ENCODE measurements around the gene FUT8. TPM values are rescaled to one million over a fixed set of nuclear protein-coding genes. Genes with fewer than 3 reads are reported as not detected.

The FUT8 gene
- total RNA-seq, result 3.8 TPM

DNA sequence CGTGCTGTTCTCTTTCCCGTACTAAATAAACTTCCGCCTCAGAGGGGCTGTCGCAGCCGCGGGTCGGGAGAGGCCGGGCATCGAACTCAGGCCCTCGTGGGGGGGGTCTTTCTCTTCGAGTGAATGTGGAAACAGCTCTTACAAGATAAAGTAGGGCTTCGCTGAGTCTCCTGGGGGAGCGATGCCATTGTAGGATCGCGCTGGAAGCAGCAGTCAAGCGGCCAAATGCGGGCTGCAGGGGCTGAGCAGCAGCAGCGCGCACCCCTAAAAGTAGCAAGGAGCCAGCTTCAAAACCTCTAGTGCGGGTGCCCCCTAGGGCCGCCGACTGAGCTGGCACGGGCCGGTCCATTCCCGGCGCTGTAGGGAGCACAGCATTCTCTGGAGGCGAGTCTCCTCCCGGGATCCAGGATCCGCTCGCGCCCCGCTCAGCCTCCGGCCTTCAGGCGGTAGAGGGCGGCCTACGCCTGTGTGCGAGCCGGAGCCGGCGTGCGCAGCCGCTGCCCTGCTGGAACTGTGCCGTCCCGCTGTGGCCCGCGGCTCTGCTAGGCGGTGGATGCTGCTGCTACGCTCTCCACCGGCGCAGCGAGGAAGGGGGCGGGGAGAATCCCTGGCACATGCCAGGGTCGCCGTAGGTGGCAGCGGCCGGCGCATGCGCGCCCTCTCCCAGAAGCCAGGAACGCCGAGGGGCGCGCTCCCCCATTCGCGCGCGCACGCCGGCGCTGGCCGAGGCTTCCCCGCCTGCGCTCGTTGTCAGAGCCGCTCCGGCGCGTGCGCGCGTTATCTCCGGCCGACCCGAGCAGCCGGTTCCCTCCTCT lies at the start of gene FUT8:
Gene FUT8 (plus strand): TSS at position 699 of the 815 bp plus-strand sequence. CDS start 148,834 bp downstream, outside the sequence.
- ATAC-seq (peak; percentile 89), DNase-seq (ENCODE audit: low spot score) (peak; percentile 98)

DNA sequence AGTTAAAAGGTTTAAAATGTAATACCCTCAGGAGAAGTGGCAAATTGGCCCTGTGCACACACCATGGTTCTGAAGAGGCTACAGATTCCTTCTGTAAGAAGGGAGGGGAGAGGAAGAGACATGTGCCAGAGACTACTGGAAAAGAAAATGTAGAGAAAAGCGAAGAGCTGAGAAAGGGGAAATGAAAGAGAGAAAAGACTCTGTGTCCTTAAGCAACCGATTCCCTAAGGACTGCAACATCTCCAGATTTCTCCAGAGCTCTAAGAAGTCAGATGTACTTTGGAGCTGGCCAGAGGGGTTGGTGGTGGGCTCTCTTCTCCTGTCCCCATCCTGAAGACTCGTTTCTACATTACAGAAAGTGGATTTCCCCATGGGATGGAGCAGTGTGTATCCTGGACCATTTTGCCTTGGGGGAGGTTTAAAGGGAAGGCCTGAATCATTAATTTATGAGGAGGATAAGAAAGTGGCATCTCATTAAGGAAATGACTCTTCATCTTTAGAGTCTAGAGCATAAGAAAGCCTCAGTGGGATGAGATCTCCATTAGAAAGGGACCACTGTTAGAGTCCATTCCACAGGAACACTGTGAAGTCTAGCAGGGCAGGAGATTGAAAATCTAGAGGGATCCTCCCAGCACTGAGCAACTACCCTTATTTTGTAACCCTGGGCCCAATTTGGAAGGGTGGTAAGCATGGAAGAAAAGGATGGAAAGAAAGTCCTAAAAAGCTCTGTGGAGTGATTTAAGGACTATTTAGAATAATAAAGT lies 45.5 kb upstream of the FUT8 start:
- ATAC-seq, result no peak
- no peak for DNase-seq (ENCODE audit: low spot score)

DNA sequence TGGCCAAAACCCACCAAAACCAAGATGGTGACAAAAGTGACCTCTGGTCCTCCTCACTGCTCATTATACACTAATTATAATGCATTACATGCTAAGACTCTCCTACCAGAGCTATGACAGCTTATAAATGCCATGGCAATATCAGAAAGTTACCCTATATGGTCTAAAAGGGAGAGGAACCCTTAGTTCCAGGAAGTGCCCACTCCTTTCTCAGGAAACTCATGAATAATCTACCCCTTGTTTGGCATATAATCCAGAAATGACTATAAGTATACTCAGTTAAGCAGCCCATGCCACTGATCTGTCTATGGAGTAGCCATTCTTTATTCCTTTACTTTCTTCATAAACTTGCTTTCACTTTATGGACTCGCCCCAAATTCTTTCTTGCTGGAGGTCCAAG lies 43.0 kb upstream of the FUT8 start:
- ATAC-seq (no peak), DNase-seq (ENCODE audit: low spot score) (no peak)

DNA sequence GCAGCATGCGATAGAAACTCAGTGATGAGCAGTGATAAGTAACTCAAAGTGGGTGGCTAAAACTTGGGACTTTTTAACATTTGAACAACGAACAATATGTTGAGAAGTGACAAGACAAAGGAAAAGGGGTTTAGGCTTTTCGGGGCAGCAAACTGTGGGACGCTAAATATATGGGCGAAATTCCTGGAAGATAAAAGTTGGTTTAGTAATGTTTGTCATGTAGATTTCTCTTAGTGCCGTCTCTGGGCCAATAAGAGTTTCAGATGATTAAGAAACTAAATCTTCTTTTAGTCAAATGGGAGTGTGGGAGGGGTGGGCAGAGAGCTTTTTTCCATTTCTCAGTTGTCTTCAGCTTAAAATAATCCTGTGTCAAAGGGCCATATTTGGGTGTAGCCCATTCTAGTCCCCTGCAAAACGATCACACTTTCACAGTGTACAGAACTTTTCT lies 41.7 kb upstream of the FUT8 start:
- ATAC-seq (no peak), DNase-seq (ENCODE audit: low spot score) (no peak)

DNA sequence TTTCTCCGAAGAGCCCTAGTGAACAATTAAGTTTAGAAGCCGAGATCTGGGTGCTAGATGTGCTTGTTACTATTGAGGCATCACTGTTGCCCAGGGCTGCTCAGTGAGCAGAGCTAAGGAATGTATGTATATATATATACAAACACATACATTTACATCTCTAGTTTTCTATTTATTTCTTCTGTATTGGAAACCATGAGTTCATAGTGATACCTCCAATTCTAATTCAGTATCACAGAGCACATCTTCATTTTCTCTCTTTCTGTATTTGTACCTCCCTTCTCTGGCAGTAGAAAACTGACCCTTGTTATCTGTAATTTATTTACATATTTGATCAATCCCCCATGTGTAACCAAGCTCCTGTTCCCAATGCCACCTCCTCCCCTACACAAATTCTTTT lies 40.7 kb upstream of the FUT8 start:
- no peak for DNase-seq (ENCODE audit: low spot score)
- no peak for ATAC-seq

DNA sequence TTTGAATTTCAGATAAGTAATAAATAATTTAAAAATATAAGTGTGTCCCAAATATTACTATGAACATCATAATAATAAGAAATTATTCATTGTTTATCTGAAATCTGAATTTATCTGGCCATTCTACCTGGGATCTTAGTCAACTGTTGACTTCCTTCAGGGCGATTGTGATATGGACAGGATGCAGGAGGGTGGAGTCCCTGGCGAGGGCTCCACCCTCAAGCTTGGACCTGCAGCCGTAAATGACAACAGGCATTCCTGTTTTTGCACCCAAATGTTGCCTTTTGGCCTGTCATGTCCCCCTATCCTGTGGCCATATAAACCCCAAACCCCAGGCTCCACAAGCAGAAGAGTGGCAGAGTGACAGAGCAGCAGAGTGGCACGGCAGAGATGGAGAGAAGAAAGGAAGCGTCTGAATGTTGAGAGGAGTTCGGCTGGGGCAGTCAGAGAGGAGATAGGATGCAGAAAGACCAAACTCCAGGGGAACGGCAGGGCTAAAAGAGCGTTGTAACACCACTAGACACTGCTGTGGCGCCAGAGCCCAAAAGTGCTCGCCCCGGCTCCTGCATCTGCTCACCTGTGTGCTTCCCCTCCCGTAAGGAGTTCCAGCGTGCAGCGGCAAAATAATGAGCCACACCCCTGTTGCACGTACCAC lies 39.4 kb upstream of the FUT8 start:
- ATAC-seq (no peak), DNase-seq (ENCODE audit: low spot score) (no peak)

DNA sequence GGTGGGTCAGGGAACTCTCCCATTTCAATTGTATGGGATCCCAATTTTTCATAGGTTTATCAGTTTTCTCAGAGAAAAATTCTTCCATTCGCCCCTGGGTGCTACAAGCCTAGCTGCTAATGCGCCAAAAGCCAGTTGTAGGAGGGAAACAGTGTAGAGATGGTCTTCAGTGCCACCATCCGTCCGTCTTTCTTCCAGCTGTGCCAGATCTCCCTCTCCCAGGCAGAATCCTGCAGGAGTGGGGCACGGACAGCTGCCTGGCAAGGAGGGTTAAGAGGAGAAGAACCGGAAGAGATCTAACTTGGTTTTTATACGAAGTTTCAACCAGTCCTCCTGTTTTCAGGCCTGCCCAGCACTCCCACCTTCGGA lies 38.9 kb upstream of the FUT8 start:
- no peak for DNase-seq (ENCODE audit: low spot score)
- ATAC-seq, result no peak

DNA sequence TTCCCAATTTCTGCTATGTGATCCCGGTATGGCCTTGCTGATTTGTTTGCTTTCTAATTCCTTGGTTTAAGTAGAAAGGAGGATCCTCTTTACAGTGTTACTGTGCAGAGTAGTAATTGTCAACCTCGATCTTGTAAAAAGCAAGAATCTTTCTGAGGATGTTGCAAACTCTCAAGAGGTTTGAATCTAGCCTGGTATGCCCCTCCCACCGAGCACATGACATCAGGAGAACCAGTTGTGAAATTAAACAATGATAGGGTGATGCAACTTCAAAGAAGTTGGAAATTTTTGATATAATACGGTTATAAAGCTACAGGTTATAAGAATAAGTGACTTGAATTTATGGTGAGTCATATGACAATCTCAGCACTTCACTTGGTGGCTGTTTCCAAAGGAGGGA lies 35.0 kb upstream of the FUT8 start:
- ATAC-seq, result no peak
- no peak for DNase-seq (ENCODE audit: low spot score)

DNA sequence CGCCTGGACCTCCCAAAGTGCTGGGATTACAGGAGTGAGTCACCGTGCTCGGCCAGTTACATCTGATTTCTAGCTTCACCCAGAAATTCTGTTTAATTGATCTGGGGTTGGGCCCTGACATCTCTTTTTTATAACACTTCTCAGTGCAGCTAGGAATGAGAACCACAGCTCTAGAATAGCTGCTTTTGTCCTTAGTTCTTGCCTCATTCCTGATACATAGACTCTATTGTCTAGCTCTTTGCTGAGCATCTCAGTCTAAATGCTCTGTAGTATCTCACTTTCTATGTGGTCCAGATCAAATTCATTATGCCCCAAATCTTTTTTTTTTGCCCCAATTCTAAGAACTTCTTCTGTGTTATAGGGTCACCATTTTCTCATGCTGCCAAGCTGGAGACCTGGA lies 29.9 kb upstream of the FUT8 start:
- no peak for DNase-seq (ENCODE audit: low spot score)
- ATAC-seq, result no peak

DNA sequence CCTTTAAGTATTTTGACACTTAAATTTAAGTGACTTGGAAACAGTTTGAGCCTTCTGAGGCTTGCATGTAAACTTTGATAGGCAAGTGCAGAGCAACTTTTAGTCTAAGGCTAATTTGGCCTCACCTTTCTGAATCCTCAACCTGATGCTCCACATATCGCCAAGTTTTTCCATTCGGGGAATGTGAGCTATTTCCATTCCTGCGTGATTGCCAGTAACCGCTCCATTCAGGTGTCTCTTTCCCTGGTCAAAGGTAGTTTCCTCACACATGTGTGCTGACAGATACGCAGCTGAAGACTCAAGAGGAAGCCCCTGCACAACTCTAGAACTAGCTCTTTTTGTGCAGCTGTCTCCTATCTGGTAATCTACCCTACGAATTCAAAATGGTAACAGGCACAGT lies 25.4 kb upstream of the FUT8 start:
- ATAC-seq (no peak), DNase-seq (ENCODE audit: low spot score) (no peak)

DNA sequence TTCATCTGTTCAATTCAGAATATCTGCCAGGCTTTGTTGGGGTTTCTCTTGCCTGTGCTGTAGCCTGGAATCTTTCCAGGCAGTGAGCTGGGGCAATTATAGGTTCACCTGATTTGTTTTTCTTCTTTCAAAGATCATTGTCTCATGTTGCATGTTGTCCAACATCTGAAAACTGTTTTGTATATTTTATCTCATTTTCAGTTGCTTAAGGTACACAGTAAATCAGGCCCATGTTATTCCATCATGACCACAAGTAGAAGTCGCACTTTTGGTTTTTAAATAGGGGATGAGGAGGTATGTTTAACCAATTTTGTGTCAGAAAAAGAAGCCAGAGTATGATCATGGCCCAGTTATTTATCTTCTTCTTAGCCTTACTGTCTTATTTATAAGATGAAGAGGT lies 24.9 kb upstream of the FUT8 start:
- ATAC-seq, result no peak
- no peak for DNase-seq (ENCODE audit: low spot score)

DNA sequence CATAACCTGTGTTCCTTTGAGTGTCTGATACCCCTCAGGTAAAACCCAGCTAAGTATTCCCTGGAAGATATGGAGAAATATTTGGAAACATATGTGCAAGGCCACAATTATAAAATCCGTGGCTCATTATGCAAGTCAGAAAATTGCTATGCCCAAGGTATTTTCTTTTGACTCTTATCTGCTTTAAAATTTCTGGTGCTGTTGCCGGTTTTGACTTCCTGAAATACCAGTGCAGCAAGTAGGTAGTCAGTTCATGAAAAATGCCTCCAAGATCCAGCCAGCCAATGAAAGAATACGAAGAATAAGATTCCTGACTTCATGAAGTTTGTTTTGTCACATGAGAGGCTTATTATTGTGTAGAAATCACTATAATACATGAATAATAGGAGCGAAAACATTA lies 20.2 kb upstream of the FUT8 start:
- DNase-seq (ENCODE audit: low spot score) (no peak), ATAC-seq (no peak)

DNA sequence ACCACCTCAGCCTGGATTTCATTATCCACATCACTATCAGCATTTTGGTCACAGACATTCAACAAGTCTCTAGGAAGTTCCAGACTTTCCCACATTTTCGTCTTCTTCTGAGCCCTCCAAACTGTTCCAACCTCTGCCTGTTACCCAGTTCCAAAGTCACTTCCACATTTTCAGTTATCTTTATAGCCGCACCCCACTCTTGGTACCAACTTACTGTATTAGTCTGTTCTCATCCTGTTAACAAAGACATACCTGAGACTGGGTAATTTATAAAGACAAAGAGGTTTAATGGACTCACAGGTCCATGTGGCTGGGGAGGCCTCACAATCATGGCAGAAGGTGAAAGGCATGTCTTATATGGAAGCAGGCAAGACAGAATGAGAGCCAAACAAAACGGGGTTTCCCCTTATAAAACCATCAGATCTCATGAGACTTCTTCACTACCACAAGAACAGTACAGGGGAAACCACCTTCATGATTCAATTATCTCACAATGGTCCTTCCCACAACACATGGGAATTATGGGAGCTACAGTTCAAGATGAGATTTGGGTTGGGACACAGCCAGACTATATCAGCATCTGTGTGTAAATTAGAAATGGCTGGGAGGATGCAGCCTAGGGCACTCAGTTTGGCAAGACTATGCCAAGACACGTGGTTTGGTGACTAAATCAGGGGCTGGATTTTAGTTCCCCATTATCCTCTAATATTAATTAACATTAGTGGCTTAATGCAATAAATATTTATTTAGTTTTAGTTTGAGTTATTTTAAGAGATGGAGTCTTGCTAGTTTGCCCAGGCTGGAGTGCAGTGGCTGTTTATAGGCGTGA lies 16.2 kb upstream of the FUT8 start:
- no peak for DNase-seq (ENCODE audit: low spot score)
- no peak for ATAC-seq

DNA sequence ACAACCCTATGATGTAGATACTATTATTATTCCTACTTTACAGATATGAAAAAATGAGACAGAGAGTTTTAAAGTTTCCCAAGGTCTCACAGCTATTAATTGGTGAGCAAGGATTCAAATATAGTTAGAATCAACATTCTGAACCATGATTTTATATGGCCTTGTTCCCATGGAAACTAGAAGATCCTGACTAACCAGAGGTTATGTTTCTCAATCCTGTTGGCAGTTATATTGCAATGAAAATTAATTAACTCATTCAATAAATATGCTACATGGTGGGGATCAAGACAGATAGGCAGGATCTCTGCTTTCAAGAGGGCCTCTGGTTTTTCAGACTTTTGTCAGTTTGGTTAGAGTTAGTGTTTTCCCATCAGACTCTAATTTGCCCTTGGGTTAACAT lies 9.3 kb upstream of the FUT8 start:
- ATAC-seq (no peak), DNase-seq (ENCODE audit: low spot score) (no peak)

DNA sequence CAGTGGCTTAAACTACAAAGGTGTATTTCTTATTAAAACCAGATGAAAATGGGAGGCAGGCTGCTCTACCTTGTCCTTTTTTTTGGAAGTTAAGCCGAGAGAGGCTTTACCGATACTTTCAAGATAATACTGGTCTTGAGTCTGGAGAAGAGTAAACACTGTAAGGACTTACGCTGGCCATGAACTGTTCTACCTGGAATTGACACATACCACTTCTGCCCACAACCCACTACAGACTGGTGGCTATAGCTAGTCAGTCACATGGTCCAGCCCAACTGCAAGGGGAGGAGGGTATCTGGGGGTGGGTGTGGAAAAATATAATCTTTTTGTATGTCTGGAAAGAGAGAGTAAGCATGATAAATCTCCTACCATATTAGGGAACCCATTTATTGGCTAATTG lies 4.4 kb upstream of the FUT8 start:
- ATAC-seq (no peak), DNase-seq (ENCODE audit: low spot score) (no peak)

DNA sequence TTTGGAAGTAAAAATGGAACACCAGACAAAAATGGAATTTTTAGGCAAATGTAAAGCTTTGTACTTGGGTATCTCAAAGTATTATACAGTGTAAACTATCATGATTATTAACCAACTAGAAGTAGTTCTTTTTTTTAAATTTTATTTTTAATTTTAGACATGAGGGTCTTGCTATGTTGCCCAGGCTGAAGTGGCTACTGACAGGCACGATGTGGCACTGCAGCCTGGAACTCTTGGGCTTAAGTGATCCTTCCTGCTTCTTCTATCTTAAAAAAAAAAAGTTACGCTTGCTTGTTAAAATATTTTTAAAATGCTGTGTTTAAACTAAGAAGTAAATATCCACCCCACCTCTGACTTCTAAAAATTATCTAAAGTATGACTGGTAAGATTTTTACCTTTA lies 1.9 kb upstream of the FUT8 start:
- no peak for ATAC-seq

DNA sequence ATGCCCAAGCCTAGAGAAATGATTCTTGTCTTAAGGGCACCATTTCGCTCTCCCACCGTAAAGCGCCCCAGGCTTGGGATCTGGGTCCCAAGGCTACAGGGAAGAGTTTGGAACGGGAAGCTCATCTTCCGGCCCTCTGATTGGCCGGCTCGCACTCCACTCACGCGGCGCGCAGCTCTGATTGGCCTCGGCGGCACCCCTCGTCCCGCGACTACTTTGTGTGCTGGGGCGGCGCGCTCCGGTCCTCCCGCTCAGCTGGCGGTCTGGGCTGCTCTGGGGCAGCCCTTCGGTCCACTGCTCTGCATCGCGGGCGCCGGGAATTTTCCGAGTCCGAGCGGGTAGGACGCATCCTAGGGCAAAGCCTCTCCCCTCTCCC lies 886 bp upstream of the FUT8 start:
- ATAC-seq (peak; percentile 83), DNase-seq (ENCODE audit: low spot score) (peak; percentile 92)

More for the DNA sequence above, 1.9 kb upstream of the FUT8 start:
- DNase-seq (ENCODE audit: low spot score), result no peak

DNA sequence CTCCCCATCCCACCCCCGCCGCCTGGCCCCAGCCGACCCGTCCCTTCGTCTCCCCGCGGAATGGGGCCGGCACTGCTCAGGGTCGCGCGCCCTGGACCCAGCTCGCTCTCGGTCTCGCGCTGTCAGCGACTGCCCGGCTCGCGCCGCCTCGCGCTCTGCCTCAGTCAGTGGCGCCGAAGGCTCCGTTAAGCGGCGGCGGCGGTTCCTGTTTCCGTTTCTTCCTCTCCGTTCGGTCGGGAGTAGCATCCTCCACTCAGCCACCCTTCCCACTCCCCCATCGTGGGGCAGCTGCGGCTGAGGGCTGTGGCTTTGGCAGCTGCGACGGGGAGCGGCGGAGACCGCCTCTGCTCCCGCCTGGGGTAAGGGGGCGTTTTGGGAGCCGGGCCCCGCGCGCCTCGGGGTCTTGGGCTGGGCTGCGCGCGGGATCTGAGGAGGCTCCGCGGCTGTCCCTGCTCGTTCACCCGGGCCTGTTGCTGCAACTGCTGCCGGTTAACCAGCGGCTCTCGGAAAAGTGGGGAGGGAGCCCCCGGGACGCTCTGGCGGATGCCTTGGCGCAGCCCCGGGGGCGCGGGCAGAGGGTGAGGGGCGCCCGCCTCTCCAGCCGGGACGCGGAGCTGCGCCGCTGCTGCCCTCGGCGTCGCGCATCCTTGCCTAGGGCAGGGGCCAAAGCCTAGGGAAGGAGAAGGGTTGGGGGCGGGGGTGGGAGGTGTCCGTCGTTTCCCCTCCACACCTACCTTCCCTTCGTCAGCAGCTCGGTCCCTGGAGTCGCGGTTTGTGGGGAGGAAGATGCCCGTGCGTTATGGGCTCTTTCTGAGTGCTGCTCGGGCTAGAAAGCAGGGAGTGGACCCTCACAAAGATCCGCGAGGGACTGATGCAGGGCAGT lies 567 bp downstream of the FUT8 start:
- ATAC-seq (peak; percentile 64), DNase-seq (ENCODE audit: low spot score) (peak; percentile 45)

DNA sequence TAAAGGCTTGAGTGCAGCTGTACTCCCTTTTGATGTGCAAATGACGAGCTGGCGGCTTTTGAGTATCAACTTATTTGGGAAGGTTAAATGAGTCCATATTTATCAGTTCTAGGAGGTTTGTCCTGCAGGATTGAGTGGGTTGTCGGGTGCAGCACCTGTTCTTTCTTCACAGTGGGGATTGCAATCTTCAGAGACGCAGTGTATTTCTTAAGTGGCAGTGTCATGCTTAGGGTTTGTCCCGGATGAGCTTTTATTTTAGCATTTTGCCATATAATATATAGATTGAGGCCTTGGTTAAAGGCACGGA lies 1.2 kb downstream of the FUT8 start:
- no peak for ATAC-seq
- DNase-seq (ENCODE audit: low spot score), result no peak

DNA sequence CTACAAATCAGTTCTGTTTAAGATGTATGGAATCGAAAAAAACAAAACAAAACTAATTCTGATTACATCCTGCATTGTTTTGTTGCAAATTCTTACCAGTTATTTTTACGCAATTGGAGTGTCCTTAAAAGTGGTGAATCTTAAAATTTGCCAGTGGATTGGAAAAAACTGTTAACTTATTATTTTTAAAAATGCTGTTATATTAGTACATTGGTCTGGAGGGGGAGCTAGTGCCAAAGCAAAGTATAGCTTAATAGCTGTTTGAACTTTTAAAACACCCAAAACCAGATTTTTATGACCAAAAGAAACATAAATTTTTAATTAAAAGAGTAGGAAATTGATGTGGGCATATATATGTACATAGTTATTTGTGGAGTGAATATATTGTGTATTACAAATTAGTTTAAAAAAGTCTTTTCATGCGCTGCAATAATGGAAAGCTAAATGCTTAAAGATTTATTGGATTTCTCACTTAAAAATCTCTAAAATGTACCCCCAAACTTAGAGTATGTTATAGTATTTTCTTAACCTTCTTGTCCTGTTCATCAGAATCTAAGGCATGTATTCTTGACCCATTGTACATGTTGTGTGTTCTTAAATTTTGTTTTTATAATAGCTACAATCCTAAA lies 2.5 kb downstream of the FUT8 start:
- ATAC-seq (no peak), DNase-seq (ENCODE audit: low spot score) (no peak)

Data from left lobe of liver (tissue), 2 donors.